NCI-H1048 (cell line): ENCODE measurements around the gene ELP4.
"Not testable (repeated sequence)": the region's sequence is repeated elsewhere in the genome, so short reads cannot be mapped to it uniquely, and the experiment has no call there.

Source experiments
- DNase-seq: peaks from one replicate; lab custom pipeline; 2025; lab: John Stamatoyannopoulos, UW

ELP4 gene

DNA sequence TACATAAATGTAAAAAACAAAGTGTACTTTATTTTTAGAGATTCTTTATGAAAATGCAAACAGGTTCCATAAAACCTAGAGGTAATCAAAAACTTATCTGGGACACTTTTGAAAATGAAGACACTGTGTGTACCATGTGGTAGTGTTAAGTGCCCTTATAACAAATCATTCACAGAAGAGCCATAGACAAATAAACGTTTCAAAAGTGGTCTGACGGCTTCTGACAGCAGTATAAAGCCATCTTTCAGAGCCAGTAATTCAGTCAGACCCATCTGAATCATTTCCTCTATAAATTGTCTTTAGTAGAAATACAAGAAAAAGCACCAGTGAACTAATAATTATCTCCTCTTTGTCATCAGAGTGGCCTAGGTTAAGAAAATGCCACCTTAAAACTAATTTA, 201.6 kb downstream of the ELP4 start:
- DNase-seq = no peak

- no peak for DNase-seq
These were observed 203.3 kb downstream of the ELP4 start for GRCh38 chr11:31712851-31713250.

- DNase-seq = no peak
These were observed 205.3 kb downstream of the ELP4 start for GRCh38 chr11:31714840-31715239.

DNA sequence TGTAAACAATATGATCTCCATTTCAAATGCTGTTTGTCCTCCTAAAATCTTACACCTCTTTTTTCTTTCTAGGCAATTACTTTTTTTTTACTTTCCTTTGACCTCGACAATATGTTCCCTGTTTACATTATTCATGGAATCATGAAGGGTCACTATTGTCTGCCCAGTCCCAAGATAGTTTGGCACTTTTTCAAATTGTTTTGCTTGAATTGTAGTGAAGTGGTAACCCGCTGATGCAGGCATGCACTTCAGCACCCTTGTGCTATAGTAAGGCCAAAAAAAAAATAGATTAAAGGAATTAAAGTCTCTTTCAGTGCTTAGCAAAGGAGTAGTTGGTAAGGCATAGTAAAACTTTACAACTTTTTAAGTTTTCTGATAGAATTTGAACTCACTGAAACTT, 210.7 kb downstream of the ELP4 start:
- no peak for DNase-seq

DNA sequence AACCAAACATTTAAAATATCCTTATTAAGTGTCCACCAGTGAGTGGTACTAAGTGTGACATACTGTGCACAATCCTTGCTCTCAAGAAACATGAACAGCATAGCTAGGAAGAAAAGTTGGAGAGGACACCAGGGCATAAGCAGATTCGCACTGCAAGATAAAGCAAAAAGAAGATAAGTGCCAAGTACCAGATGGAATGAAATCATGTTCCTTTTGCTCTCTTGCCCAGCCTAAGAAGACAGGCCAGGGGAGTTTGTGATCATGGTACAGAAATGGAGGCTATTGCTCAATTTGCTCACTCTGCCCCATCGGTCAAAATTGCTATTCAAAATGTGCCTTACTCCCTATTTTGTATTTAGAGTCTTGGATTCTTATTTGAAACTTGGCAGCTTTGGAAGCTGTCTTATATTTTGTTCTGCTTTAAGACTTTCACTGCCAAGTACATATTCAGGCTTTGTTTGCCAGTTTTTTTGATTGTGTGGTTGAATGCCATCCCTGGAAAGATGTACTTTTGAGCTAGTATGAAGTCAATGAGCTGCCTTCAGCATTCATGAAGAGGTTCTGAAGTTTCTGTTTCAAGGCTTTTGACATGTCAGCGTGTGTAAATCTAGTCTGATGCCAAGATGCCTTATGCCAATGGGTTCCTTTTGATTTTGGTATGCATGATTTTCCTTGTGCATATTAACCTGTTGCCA, 211.3 kb downstream of the ELP4 start:
- no peak for DNase-seq

- no peak for DNase-seq
These were observed 213.2 kb downstream of the ELP4 start for GRCh38 chr11:31722754-31723153.

- no peak for DNase-seq
These were observed 215.6 kb downstream of the ELP4 start for GRCh38 chr11:31725176-31725575.

DNA sequence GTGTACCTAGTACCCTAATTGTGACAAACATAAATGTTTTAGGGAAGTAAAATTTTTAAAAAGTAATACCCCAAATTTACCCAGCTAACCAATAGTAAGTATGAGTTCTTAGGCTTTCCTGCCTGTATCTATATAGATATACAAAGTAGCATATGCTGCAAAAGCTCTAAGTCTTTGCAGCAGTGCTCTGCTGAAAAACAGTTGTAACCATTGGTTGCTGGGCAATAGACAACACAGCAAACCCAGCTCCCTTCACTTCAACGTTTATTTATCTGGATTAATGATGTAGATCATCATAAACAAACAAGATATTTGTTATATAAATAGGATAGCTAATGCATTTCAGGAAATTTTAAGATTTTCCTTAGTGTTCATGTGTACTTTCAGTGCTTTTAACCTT, 218.9 kb downstream of the ELP4 start:
- DNase-seq = no peak

GRCh38 chr11:31740131-31740530, 230.6 kb downstream of the ELP4 start:
- no peak for DNase-seq

- DNase-seq = not testable (repeated sequence)
These were observed 231.3 kb downstream of the ELP4 start for GRCh38 chr11:31740731-31741368.

GRCh38 chr11:31747581-31747980, 238.0 kb downstream of the ELP4 start:
- DNase-seq = no peak

GRCh38 chr11:31757260-31757835, 247.8 kb downstream of the ELP4 start:
- no peak for DNase-seq

DNA sequence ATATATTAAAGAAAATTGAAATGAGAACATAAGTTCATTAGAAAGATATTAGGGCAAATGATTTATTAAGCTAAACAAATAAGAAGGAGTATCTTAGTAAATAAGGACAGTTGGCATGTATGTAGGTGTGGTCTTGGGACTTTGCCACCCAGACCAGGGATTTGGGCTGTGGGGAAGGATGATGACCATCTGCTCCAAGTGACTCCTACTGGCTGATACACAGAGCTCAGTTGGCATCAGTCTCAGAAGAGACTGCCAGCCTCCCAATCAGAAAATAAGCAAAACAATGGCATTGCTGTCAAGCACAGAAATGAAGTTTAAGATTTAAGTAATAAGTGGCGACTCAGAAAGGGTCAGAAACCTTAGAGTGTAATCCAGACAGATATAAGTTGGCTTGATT, 252.1 kb downstream of the ELP4 start:
- no peak for DNase-seq

DNA sequence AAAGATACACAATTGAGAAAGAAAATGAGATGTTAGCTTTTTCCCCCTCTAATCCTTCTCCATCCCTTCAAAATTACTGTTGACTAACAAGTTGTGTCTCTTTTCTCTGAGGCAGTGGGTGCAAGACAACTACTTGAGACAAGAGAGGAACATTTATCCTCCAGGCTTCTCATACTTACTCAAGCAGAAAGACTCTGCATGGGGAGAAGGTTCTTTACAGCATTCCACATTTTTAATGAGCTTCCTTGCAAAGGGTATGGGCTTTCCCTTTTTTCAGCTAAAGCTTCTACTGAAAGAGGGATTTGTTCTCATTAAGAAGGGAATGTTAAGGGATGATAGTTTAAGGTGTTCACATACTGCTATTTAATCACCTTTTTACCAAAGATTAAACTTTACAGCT, 253.7 kb downstream of the ELP4 start:
- DNase-seq = no peak

GRCh38 chr11:31764261-31764660, 254.7 kb downstream of the ELP4 start:
- no peak for DNase-seq

DNA sequence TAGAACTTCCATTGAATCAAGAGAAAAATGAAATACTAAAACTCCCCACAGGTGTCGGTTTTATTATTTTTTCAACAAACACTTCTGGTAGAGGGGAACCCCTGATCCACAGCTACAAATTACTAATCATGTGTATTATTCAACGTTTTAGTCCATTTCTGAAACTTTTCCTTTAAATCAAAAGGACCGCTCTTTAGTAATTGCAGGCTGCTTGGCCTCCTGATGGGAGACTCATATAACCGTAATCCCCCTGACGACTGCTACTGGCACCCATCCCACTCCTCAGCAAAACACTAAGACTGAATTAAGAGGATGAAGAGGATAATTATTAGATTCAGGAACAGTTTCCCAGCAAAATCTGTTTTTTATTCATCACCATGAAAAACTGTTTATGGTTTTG, 255.2 kb downstream of the ELP4 start:
- no peak for DNase-seq

DNA sequence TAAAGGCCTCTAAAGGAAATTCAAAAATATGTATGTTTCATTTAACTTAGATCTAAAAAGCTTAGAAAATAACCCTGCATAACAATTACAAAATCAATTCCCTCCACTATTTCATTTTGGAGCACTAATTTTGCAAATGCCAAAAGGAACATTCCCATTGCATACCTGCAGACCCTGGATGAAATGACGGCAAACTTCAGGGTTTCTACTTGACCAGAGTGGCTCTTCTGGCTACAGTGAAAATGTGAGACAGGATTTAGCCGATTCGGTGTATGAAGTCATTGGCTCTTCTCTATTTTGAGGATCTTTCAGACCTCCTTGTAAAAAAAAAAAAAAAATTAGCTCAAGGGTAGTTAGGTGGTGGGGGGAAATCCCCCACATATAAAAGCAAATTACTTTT, 257.5 kb downstream of the ELP4 start:
- DNase-seq = no peak

DNA sequence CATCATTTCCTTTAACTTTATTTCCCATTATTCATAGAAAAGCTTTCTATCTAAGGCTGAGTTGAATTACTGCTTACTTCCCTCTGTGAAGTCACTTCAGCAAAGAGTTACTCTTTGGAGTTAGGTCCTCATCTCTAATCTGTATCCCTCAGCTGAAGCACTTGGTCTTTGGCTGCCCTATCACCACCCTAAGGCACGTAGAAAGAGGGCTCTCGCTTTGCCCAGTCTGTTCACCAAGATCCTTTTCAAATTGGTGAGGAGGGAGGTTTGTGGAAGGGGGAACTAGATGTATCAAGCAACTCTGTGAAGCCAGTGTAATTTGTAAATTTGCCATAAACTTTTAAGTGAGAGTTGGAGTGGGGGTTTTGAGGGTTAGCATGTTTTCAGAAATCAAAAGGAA, 258.1 kb downstream of the ELP4 start:
- DNase-seq = no peak

GRCh38 chr11:31768749-31769640, 259.4 kb downstream of the ELP4 start:
- no peak for DNase-seq

DNA sequence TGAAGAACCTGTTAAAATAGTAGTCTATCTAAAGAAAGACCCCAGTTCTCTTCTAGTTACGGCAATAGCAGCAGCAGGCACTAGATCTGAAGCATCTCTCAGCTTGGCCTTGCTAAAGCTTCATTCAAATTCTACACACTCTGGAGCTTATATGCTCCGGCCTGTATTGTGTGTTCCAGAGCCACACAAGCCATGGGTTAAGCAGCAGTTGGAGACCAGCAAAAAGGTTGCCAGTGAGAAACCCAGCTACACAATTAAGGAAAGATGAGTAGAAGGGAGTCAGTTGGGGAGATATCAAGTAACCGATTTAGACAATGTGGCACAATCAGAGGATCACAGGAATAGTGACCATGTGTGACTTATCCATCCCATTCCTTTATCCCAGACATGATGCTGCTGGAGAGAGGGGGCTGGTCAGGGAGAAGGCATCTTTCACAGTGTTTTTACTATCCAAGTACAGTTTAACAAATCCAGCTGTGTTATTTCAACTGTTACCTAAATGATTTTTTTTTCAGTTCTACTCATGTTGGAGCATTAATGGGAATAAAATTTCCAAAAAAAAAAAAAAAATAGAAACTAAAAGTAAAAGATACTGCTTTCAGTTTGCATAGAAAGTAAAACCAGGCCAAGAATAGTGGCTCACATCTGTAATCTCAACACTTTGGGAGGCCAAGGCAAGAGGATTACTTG, 260.6 kb downstream of the ELP4 start:
- no peak for DNase-seq

GRCh38 chr11:31772412-31772811, 262.8 kb downstream of the ELP4 start:
- no peak for DNase-seq

DNA sequence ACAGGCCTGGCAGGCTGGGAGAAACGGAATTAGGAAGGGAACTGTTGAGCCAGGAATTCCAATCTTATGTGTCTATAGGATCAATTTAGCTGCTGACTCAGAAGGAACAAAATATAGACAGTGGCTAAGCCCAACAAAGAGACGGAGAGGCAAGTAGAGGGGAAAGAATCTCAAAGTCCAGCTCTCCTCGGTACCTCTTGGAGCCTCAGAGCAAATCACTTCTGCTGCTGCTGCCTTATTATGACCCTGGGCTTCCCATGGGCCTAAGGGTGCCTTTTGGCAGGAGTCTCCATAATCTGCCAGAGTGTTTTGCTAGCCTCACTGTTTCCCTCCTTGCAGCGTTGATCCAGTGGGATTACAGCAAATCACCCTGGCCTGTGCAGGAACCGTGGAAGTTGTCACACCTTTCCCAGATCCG, 269.8 kb downstream of the ELP4 start:
- no peak for DNase-seq
